ENCODE results near the gene OPRL1. TPM values are rescaled to one million over a fixed set of nuclear protein-coding genes. Genes with fewer than 3 reads are reported as not detected.
A peak's percentile ranks its signal among the peaks of the same experiment; 100 is the strongest.

Gene OPRL1
- polyA plus RNA-seq, 3 donors = 7.0 to 9.0 (median 8.8) TPM

GRCh38 chr20:64083378-64083803, 3.5 kb downstream of the OPRL1 start:
- H3K27me3 ChIP-seq (ENCODE audit: control insufficient read depth in 2 of 2, insufficient read depth in 2 of 2, low read length in 2 of 2) = peaks cover 9 to 20% of the 10 kb centered on the region in 2 donors
- WGBS (ENCODE audit: insufficient coverage) = 0% methylated on average over 51 of the region's 52 CpGs
- H3K9me3 ChIP-seq (replicated peaks in 1 of 2; ENCODE audit: control insufficient read depth in 1 of 2, insufficient read depth in 1 of 2, low read length in 2 of 2) = peaks cover 8 to 14% of the 10 kb centered on the region in 2 donors
- Mint-ChIP-seq H3K4me3 (peak overlapping the region; percentile 79 to 95), H3K9me3 (peaks cover 6 to 12% (median 11%) of the 10 kb centered on the region in 7 donors), H3K36me3 (peaks cover 6 to 8% of the 10 kb centered on the region in 2 donors), H3K4me1 (peaks cover 38% of the 10 kb centered on the region), H3K27me3 (ENCODE audit: low read depth in 3 of 3) (peaks cover 23 to 31% (median 24%) of the 10 kb centered on the region in 3 donors), H3K27ac (peak overlapping the region in 6 of 7 donors; percentile 30 to 76 (median 66))
- peak overlapping the region; percentile 72 for H2AFZ ChIP-seq (ENCODE audit: insufficient read depth, low read depth, low read length, poor library complexity, severe bottlenecking)
- H3K4me3 ChIP-seq (replicated peaks in 1 of 3; ENCODE audit: low read depth in 2 of 3, low read length in 3 of 3) = peak overlapping the region; percentile 37 to 94 (median 40)
- intact Hi-C loops (cut with micrococcal nuclease) = loop anchor here (5.0 kb wide), 2 partner anchors 39 to 169 kb away; no protein-coding TSS in a partner anchor
- no peak overlapping the region for H3K27ac ChIP-seq (ENCODE audit: low read depth in 1 of 2, low read length in 2 of 2)
- peaks cover 38 to 45% of the 10 kb centered on the region in 2 donors for H3K4me1 ChIP-seq (ENCODE audit: control insufficient read depth in 1 of 2, insufficient read depth in 2 of 2, low read length in 2 of 2)
- H3K36me3 ChIP-seq (replicated peaks in 1 of 2; ENCODE audit: control insufficient read depth in 1 of 2, insufficient read depth in 2 of 2, low read length in 2 of 2) = no peaks in the 10 kb centered on the region
- H4K20me1 ChIP-seq (ENCODE audit: insufficient read depth, low read length) = peaks cover 81% of the 10 kb centered on the region
- peak overlapping the region; percentile 43 for H3K9ac ChIP-seq (ENCODE audit: insufficient read depth, low read length, poor library complexity, severe bottlenecking)
- TF ChIP-seq CTCF (IDR thresholded peaks at IDR 0.05) = peak; percentile 82
- peak; percentile 53 to 67 (median 63) for DNase-seq
- peak overlapping the region; percentile 97 for H3K4me2 ChIP-seq (replicated peaks; ENCODE audit: extremely low read depth, low read length, poor library complexity, severe bottlenecking)
- peaks cover 37% of the 10 kb centered on the region for H3K79me2 ChIP-seq (ENCODE audit: insufficient read depth, low read length)

GRCh38 chr20:64083804-64084684, 4.2 kb downstream of the OPRL1 start, which contains the start of gene LKAAEAR1:
Gene LKAAEAR1, minus strand, starts transcription at chr20:64084398. Its CDS starts 179 bp downstream, at chr20:64084219.
- Histone ChIP-seq H3K9me3 (replicated peaks in 1 of 2; ENCODE audit: control insufficient read depth in 1 of 2, insufficient read depth in 1 of 2, low read length in 2 of 2) (peaks cover 8 to 14% of the 10 kb centered on the region in 2 donors), H3K4me1 (ENCODE audit: control insufficient read depth in 1 of 2, insufficient read depth in 2 of 2, low read length in 2 of 2) (peaks cover 38 to 45% of the 10 kb centered on the region in 2 donors), H3K4me2 (replicated peaks; ENCODE audit: extremely low read depth, low read length, poor library complexity, severe bottlenecking) (peak within 1 kb of the TSS; percentile 97), H3K9ac (ENCODE audit: insufficient read depth, low read length, poor library complexity, severe bottlenecking) (peak within 1 kb of the TSS; percentile 43), H3K36me3 (replicated peaks in 1 of 2; ENCODE audit: control insufficient read depth in 1 of 2, insufficient read depth in 2 of 2, low read length in 2 of 2) (no peaks in the 10 kb centered on the region), H3K27me3 (ENCODE audit: control insufficient read depth in 2 of 2, insufficient read depth in 2 of 2, low read length in 2 of 2) (peaks cover 9 to 20% of the 10 kb centered on the region in 2 donors), H3K4me3 (replicated peaks in 1 of 3; ENCODE audit: low read depth in 2 of 3, low read length in 3 of 3) (peak within 1 kb of the TSS; percentile 37 to 94 (median 40)), H3K27ac (ENCODE audit: low read depth in 1 of 2, low read length in 2 of 2) (no peak within 1 kb of the TSS), H3K79me2 (ENCODE audit: insufficient read depth, low read length) (peaks cover 31% of the 10 kb centered on the region), H2AFZ (ENCODE audit: insufficient read depth, low read depth, low read length, poor library complexity, severe bottlenecking) (peak within 1 kb of the TSS; percentile 72), H4K20me1 (ENCODE audit: insufficient read depth, low read length) (peaks cover 81% of the 10 kb centered on the region)
- H3K36me3 Mint-ChIP-seq = peaks cover 6 to 8% of the 10 kb centered on the region in 2 donors
- intact Hi-C loops (cut with micrococcal nuclease) = loop anchor here (5.0 kb wide), 2 partner anchors 38 to 168 kb away; no protein-coding TSS in a partner anchor
- no peak for DNase-seq
- TF ChIP-seq CTCF (IDR thresholded peaks at IDR 0.05) = no peak
- peak within 1 kb of the TSS in 5 of 7 donors; percentile 30 to 71 (median 63) for H3K27ac Mint-ChIP-seq
- H3K9me3 Mint-ChIP-seq = peaks cover 6 to 12% (median 11%) of the 10 kb centered on the region in 7 donors
- peaks cover 38% of the 10 kb centered on the region for H3K4me1 Mint-ChIP-seq
- H3K27me3 Mint-ChIP-seq (ENCODE audit: low read depth in 3 of 3) = peaks cover 23 to 31% (median 24%) of the 10 kb centered on the region in 3 donors
- peak within 1 kb of the TSS; percentile 82 to 95 for H3K4me3 Mint-ChIP-seq
- under 1% methylated on average over 80 of the region's 86 CpGs for WGBS (ENCODE audit: insufficient coverage)

Measured in CD14-positive monocyte (primary cell).